KG1 (cell line): ENCODE results near the gene KDM2B.
"Not testable (repeated sequence)": the region's sequence is repeated elsewhere in the genome, so short reads cannot be mapped to it uniquely, and the experiment has no call there.

Experiments used
- DNase-seq: peaks from one replicate; lab custom pipeline; 2025; lab: John Stamatoyannopoulos, UW

The KDM2B gene

GRCh38 chr12:121503395-121503794 is 77.4 kb downstream of the KDM2B start:
- no peak for DNase-seq

GRCh38 chr12:121501946-121502345 is 78.9 kb downstream of the KDM2B start:
- no peak for DNase-seq

DNA sequence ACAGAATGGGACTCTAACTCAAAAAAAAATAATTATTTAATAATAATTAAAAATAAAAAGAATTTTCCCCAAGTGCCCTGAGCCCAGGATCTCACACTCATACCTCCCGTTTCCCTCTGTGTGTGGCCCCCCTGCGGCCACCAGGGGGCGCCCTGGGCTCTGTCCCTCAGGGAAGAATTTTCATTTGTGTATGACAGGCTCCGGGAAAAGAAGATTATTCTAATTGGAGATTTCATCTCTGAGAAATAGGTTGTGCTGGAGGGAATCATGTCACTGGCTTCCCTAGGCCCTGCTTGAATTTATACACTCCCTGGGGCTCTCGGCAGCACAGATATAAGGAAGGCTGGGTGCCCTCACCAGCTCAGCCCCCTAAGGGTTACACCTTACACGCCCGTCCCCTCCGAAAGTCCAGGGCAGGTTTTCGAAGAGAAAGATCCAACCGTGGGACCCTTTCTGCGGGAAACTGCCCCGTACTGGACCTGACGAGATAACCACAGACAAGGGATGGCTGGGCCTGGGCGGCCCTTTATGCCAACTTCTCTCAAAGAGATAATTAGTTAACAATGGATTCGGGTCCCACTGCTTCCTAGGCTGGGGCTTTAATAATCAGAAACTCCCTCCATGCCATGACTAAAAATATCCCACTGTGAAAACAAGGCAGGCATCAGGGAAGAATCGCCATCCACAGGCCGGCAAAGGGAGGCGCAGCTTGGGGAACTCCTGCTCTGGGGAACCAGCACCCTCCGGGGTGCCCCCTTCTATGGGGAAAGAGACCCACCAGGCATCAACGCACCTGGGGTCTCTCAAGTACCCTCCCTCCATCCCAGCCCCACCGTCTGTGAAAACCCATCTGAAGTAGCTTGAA is 80.7 kb downstream of the KDM2B start:
- DNase-seq = peak; percentile 17

DNA sequence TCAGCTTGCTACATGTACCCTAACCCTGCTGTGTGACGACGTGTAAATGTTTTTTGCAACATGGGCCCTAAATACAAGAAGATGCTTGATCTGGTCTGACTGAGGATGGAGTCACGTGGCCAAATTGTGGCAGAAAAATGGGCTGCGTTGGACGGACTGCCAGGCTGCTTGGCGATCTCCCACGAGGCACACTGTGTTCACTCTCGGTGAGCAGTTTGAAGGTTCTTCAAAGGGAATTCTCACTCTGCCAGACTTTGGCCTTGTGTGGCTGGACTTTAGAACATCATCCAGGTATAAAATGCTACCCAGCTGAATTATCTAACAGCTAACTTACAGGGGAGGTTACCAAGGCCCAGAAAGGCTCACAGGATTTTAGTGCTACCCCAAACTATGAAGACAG is 85.1 kb downstream of the KDM2B start:
- no peak for DNase-seq

DNA sequence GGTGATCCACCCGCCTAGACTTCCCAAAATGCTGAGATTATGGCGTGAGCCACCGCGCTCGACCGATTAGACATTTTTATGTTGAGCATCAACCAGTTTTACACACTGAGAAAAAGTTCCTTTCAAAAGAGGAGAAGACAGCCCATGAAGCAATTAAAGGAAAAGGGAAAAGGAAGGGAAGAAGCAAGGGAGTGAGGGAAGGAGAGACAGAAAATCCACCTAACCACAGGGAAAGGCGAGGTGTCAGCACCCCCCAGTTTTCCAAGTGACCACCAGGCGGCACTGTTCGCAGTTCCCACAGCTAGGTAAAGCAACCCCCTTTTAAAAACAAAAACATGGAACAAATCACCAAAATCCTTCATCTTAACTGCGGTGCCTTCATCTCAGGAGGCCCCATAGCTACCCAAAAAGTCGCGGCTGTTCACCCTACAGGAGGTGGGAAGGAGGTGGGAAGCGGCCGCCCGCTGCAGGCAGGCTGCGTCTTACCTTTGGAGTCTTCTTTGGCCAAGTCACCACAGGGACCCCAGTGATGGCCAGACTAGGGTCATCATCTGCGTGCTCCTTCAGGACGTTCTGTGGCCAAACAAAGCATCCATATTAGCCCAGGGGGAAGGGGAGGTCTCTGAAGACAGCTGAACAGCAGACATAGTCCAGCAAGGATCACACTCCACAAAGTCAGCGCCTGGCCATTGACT is 86.6 kb downstream of the KDM2B start:
- DNase-seq = no peak

DNA sequence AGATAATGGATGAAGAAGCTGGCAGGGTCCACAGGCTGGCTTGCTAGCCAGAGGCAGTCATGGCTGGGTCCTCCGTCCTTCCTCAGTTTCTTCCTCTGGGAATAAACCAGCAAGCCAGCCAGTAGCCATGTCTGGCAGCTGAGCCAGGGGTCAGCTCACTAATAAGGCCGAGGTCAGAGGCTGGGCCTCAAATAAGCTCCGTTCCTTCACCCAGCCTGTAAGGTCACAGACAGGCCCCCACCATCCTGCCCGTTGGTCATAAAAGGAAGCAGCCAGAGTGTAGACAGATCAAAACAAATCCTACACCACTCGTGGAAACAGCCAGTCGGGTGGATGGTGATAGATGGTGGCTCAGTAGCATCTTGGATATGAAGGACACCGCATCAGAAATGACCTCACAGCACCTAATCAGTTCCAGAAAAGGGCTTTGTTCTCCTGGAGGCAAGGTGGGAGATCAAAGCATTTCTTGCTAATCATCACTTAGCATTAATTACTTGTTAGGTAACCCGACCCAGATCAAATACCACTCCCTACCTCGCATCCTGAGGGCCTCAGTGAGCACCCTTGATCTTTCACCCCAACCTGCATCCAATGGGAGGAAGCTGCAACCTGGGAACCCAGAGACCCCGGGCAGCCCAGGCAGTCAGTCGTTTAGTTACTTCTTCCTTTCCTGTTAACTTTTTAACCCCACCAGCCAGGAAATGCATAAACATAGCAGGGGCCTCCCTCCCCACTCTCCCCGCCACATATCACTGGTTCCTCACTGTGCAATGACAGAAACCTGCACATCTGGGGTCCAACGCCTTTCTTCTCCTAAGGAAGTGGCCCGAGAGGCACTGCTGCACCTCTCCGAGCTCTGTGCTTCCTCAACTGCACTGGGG is 90.2 kb downstream of the KDM2B start:
- DNase-seq = peak; percentile 69

GRCh38 chr12:121489874-121490273 is 90.9 kb downstream of the KDM2B start:
- no peak for DNase-seq

GRCh38 chr12:121484967-121485366 is 95.9 kb downstream of the KDM2B start:
- DNase-seq = no peak

GRCh38 chr12:121484564-121484963 is 96.3 kb downstream of the KDM2B start:
- DNase-seq = not testable (repeated sequence)

GRCh38 chr12:121483949-121484348 is 96.9 kb downstream of the KDM2B start:
- no peak for DNase-seq

GRCh38 chr12:121476477-121476876 is 104.3 kb downstream of the KDM2B start:
- DNase-seq = no peak

DNA sequence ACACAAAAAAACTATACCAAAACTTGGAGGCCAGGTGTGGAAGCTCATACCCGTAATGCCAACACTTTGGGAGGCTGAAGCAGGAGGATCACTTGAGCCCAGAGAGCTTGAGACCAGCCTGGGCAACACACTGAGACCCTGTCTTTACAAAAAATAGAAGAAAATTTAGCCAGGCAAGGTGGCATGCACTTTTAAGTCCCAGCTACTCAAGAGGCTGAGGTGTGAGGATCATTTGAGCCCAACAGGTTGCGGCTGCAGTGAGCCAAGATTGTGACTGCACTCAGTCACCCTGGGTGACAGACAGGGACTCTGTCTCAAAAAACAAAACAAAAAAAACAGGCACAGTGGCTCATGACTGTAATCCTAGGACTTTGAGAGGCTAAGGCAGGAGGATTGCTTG is 105.5 kb downstream of the KDM2B start:
- no peak for DNase-seq

DNA sequence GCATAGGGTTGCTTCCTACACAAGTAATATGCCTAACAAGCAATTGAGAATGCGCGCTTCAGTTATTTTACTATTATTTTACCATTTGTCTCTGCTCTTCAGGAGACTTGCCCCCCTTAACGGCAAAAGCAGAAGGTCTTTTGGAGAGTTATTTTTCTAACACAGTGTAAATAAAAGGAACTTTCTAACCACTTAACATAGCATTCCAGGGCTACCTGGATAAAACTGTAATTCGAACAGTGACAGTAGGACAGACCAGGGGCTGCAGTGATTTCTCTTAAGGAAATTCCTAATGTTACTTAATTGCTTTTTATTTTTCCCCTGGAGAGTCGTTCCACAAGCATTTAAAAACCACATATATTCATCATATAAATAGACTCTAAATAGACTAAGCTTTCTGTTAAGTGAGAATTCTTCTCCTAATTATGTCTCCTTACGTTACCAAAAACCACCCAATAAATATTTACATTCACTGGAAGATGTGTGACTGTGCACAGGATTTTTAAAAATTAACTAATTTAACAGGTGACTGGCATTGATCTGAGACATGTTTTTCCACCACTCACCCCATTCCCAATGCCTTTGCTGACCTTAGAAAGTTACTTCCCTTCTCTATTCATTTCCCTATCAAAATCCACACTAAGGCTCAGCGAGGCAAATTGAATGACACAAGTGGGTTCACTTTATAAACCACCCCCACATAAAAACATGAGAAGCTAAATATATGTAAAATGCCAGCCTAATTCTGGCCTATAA is 108.5 kb downstream of the KDM2B start:
- no peak for DNase-seq

DNA sequence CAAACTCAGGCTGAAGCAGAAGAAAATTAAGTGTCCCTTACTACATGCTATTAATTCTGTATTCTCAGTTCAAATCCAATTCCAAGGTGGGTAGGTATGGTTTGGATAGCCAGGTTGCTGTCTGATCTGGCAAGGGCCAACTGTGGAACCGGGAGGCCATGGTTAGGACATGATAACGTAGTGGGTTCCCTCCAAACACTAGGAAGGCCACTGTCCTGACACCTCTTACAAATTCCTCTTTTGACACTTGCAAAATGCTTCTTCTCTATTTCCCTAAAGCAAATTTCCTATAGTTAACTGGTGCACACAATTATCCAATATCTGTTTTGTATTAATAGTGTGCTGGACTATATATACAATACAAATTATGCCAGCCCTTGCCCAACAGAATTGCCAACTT is 110.1 kb downstream of the KDM2B start:
- DNase-seq = no peak

DNA sequence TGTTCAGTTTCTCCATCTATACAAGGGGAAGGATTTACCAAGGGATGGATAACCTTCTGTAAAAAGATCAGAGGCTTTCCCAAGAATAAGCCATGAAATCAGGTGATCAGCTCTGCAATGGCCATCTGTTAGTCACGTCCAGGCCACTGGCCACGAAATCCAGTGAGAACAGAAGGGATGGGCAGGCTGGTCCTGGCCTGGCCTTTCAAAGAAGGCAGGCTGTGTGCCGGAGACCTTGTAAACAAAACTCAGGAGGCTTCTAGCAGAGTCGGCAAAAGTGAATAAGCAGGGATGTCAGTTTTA is 112.4 kb downstream of the KDM2B start:
- DNase-seq = no peak

DNA sequence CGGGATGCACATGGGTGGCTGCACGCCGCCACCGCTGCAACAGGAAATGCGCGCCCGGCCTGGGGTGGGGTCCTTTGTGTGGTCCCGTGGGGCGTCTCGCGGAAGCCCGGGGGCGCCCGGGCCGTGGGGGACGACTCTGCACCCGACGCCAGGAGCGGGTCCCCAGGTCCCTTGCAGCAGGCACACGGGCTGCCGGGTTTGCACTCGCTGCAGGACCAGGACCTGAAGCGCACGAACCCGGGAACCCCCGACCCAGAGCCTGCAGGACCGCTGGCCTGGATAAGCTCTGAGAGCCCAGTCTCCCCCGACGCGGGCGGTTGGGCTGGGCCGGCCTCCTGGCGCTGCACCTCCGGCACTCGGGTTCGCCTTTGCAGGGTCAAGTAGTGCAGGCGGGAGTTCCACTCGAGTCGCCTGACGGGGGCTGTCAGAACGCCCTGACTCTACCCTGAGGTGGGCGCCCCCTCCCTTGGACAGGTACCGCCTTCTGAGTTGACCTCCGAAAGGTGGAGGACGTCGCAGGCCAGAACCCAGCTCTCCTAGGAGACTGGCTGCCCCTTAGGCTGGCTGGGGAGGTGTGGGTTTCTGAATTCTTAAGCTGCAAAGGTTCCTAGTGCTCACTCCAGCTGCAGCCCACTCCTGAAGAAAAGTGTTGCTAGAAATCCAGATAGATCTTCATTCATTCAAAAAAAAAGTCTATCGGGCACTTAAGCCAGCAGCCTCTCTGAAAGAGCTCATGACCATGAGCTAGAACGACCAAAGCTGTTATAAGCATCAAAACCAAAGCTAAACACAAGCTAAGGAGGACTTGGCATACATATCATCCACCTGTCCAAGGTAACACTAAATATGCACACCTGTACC is 113.0 kb downstream of the KDM2B start:
- no peak for DNase-seq

DNA sequence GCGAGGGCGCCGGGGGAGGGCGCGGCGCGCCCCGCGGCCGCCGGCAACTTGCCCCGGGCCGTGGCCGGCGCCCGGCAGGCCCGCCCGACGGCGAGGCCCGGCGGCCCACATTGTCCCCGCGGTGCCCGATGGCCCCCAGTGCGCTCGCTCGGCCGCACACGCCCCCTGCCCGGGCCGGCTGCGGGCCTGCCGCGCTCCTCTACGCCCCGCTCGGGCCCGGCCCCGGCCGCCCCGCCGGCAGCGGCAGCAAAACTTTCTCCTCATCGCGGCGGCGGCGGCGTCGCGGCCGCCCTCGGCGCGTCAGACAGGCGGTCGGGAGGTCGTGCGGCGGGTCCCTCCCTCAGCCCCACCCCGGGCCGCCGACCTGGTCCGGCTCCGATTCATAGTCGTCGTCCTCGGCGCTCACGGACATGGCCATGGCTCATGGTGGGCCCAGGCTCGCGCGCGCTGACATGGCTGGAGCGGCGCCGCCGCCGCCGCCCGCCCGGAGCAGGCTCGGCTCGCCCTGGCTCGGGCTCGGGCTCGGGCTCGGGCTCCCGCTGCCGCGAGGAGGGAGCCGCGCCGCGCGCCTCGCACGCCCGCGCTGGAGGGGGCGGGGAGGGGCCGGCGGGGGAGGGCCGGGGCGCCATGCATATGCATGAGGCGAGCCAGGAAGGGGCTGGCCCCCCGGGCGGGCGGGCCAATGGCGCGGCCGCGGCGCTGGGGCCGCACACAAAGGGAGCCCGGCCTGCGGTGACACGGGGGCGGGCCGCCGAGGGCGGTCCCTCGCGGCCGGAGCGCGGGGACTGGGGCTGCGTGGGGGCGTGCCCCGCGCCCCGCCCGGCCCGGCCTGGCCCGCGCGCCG is 113.8 kb downstream of the KDM2B start:
- DNase-seq = peak; percentile 72

- peak; percentile 46 for DNase-seq
Measured at GRCh38 chr12:121465921-121466793, 114.7 kb downstream of the KDM2B start.

- no peak for DNase-seq
Measured at GRCh38 chr12:121464331-121464730, 116.5 kb downstream of the KDM2B start.
